Loucy (cell line): Measurements from ENCODE around the gene PCID2.

Experiments
- H2AFZ ChIP-seq: fragments of 200-600 bp; sonication (generic); 2 replicates; pipeline ENCODE4 v1.6.0; 2016; ENCODE audit warnings: antibody characterized with exemption, mild to moderate bottlenecking, low read length, moderate library complexity
- H3F3A ChIP-seq: fragments of 200-600 bp; 2 replicates; pipeline ENCODE4 v1.6.0; 2016; ENCODE audit warnings: antibody characterized with exemption, low read depth, mild to moderate bottlenecking
- H3K27me3 ChIP-seq: fragments of 200-600 bp; sonication (generic); 2 replicates; pipeline ENCODE4 v1.6.1; 2014; ENCODE audit warnings: low read length, mild to moderate bottlenecking; ENCODE audit not compliant: insufficient read depth, poor library complexity, severe bottlenecking
- H3K36me3 ChIP-seq: fragments of 200-600 bp; sonication (generic); 2 replicates; pipeline ENCODE4 v1.6.1; 2016; ENCODE audit warnings: low read length; ENCODE audit not compliant: insufficient read depth
- H3K4me1 ChIP-seq: fragments of 200-600 bp; sonication (generic); 2 replicates; pipeline ENCODE4 v1.5.1; 2014; ENCODE audit warnings: low read length, mild to moderate bottlenecking; ENCODE audit not compliant: insufficient read depth, poor library complexity, severe bottlenecking
- H3K4me2 ChIP-seq: fragments of 200-600 bp; sonication (generic); 2 replicates; pipeline ENCODE4 v1.6.0; 2014; ENCODE audit warnings: antibody characterized with exemption, low read length, low read depth, mild to moderate bottlenecking; ENCODE audit not compliant: poor library complexity, severe bottlenecking
- H3K4me3 ChIP-seq: fragments of 200-600 bp; sonication (generic); 2 replicates; pipeline ENCODE4 v1.5.1; 2014; ENCODE audit warnings: low read length, mild to moderate bottlenecking, mixed read lengths; ENCODE audit not compliant: poor library complexity, severe bottlenecking
- H3K79me2 ChIP-seq: fragments of 200-600 bp; sonication (generic); 2 replicates; pipeline ENCODE4 v1.6.1; 2014; ENCODE audit warnings: low read length; ENCODE audit not compliant: insufficient read depth
- H3K9ac ChIP-seq: fragments of 200-600 bp; sonication (generic); 2 replicates; pipeline ENCODE4 v1.6.0; 2014; ENCODE audit warnings: mild to moderate bottlenecking, low read depth, low read length, moderate library complexity; ENCODE audit not compliant: poor library complexity, severe bottlenecking
- H3K9me2 ChIP-seq: fragments of 200-600 bp; sonication (generic); replicated peaks from 2 replicates; pipeline ENCODE4 v1.6.1; 2016; ENCODE audit warnings: low read depth, low read length, mixed read lengths
- H3K9me3 ChIP-seq: fragments of 200-600 bp; sonication (generic); 2 replicates; pipeline ENCODE4 v1.6.1; 2014; ENCODE audit warnings: mild to moderate bottlenecking, antibody characterized with exemption, low read length, low read depth; ENCODE audit not compliant: insufficient read depth
- H4K20me1 ChIP-seq: fragments of 200-600 bp; sonication (generic); 2 replicates; pipeline ENCODE4 v1.6.0; 2014; ENCODE audit warnings: antibody characterized with exemption, low read length, mild to moderate bottlenecking; ENCODE audit not compliant: insufficient read depth, poor library complexity, severe bottlenecking
- CTCF ChIP-seq: fragments of 200-600 bp; sonication (generic); conservative IDR thresholded peaks from 2 replicates; pipeline ENCODE4 v1.5.1; 2014; ENCODE audit warnings: mild to moderate bottlenecking, antibody characterized with exemption, low read length
- EZH2phosphoT487 ChIP-seq: fragments of 200-600 bp; IDR thresholded peaks from 2 replicates; pipeline ENCODE4 v1.6.1; 2018; ENCODE audit warnings: antibody characterized with exemption, mild to moderate bottlenecking, moderate library complexity, borderline replicate concordance

Gene PCID2

GRCh38 chr13:113178896-113179167, 29.6 kb downstream of the PCID2 start:
- Histone ChIP-seq H3K4me1 (no peaks in the 10 kb centered on the region), H3K4me2 (no peak overlapping the region), H3K79me2 (no peaks in the 10 kb centered on the region), H3F3A (no peaks in the 10 kb centered on the region), H3K9ac (no peak overlapping the region), H4K20me1 (no peaks in the 10 kb centered on the region), H3K9me2 (no peaks in the 10 kb centered on the region), H2AFZ (no peak overlapping the region), H3K4me3 (no peak overlapping the region), H3K36me3 (peaks cover 76% of the 10 kb centered on the region; the same call in 1 of the 2 replicates), H3K27me3 (no peaks in the 10 kb centered on the region), H3K9me3 (no peaks in the 10 kb centered on the region)
- TF ChIP-seq EZH2phosphoT487 (no peak), CTCF (no peak)

DNA sequence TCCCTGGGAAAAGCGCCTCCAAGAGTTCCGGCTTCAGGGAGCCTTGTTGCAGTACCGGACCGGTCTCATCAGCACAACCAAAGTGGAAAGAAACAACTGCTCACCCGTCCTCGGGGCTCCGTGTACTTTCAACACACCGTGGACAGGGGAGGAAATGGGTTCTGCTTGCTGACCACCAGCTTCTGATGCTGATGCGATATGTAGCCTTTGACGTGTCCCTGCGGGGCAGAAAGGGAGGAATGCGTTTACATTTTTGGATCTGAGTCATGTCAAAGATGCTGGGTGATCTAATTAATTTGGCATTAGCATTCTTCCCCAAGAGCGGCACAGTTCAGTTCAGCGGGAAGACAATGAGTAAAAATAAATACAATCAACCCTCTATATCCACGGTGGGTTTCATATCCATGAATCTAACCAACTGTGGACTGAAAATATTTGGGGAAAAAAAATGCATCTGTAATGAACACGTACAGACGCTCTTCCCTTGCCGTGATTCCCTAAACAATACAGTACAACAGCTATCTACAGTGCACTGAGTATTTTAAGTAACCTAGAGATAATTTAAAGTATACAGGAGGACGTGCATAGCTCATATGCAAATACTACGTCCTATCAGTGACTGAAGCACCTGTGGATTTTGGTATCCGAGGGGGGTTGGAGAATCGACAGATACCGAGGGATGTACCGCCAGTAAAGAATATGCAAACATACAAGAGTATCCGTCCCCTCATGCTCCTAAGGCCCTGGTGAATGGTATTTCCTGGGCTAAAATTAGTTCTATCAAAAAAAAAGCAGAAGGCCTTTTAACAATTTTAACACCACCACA, 30.2 kb downstream of the PCID2 start:
- Histone ChIP-seq H3K4me2 (no peak overlapping the region), H3K9me2 (no peaks in the 10 kb centered on the region), H3K9me3 (no peaks in the 10 kb centered on the region), H4K20me1 (no peaks in the 10 kb centered on the region), H3K4me3 (no peak overlapping the region), H3K27me3 (no peaks in the 10 kb centered on the region), H3K79me2 (no peaks in the 10 kb centered on the region), H3K4me1 (no peaks in the 10 kb centered on the region), H3K9ac (no peak overlapping the region), H2AFZ (no peak overlapping the region), H3F3A (no peaks in the 10 kb centered on the region), H3K36me3 (peaks cover 70% of the 10 kb centered on the region; the same call in 1 of the 2 replicates)
- TF ChIP-seq CTCF: no peak

- no peaks in the 10 kb centered on the region for H3K27me3 ChIP-seq
- H3K79me2 ChIP-seq: no peaks in the 10 kb centered on the region
- no peak for TF ChIP-seq CTCF
- TF ChIP-seq EZH2phosphoT487: no peak
- H4K20me1 ChIP-seq: no peaks in the 10 kb centered on the region
- no peak overlapping the region for H3K4me3 ChIP-seq
- no peaks in the 10 kb centered on the region for H3F3A ChIP-seq
- no peaks in the 10 kb centered on the region for H3K4me1 ChIP-seq
- H3K36me3 ChIP-seq: peaks cover 62% of the 10 kb centered on the region; the same call in 1 of the 2 replicates
- no peaks in the 10 kb centered on the region for H3K9me2 ChIP-seq
- no peak overlapping the region for H3K4me2 ChIP-seq
- no peak overlapping the region for H3K9ac ChIP-seq
- H3K9me3 ChIP-seq: no peaks in the 10 kb centered on the region
- no peak overlapping the region for H2AFZ ChIP-seq
Measured at GRCh38 chr13:113176822-113177221, 31.6 kb downstream of the PCID2 start.
